ENCODE measurements around the gene THAP7. TPM values are rescaled to one million over a fixed set of nuclear protein-coding genes. Genes with fewer than 3 reads are reported as not detected.

THAP7 gene
- total RNA-seq, 1 experiment from 2014 or later: 24.6 TPM

- H3K27me3 Mint-ChIP-seq (ENCODE audit: low read depth): peaks cover 22% of the 10 kb centered on the region
- no peak overlapping the region for H2BK120ac ChIP-seq (ENCODE audit: low read depth, low read length, poor library complexity, severe bottlenecking)
- H3K23ac ChIP-seq (ENCODE audit: insufficient read length, low read depth, low read length): no peak overlapping the region
- no peak overlapping the region for H2BK5ac ChIP-seq (ENCODE audit: insufficient read length, low read length)
- H3K18ac ChIP-seq (ENCODE audit: insufficient read length, low read depth, low read length): no peak overlapping the region
- H4K91ac ChIP-seq (ENCODE audit: insufficient read length, low read depth, low read length): no peak overlapping the region
- H4K5ac ChIP-seq (ENCODE audit: insufficient read length, low read depth, low read length): no peak overlapping the region
- peak overlapping the region; percentile 71 to 86 for H3K4me3 Mint-ChIP-seq
- peaks cover 4% of the 10 kb centered on the region for H3K23me2 ChIP-seq (ENCODE audit: insufficient read length, low read depth, low read length, poor library complexity, severe bottlenecking)
- H3K14ac ChIP-seq (ENCODE audit: insufficient read depth, low read length): no peak overlapping the region; the same call in 1 of the 2 replicates
- WGBS (ENCODE audit: extremely low coverage, insufficient read length, low lambda C conversion rate): no CpG with 5 or more reads among the region's 27 CpGs
- no peaks in the 10 kb centered on the region for H3K27me3 ChIP-seq (ENCODE audit: insufficient read depth, low read length)
- H2BK20ac ChIP-seq (ENCODE audit: low read depth, low read length, poor library complexity, severe bottlenecking): no peak overlapping the region
- no peak overlapping the region for H2AK5ac ChIP-seq (ENCODE audit: insufficient read length, low read length)
- peaks cover 5 to 29% (median 28%) of the 10 kb centered on the region in 3 experiments; a peak in 6 of 7 replicates for H3K36me3 Mint-ChIP-seq (ENCODE audit: insufficient read depth in 1 of 3, low read depth in 3 of 3)
- H2BK15ac ChIP-seq (ENCODE audit: low read depth, low read length): no peak overlapping the region
- H3T11ph ChIP-seq (ENCODE audit: low read length): no peak overlapping the region
- no peaks in the 10 kb centered on the region for H3K9me3 ChIP-seq (ENCODE audit: control insufficient read depth, low read depth, low read length)
- peak; percentile 86 for DNase-seq
- H3K56ac ChIP-seq (ENCODE audit: insufficient read length, low read depth, low read length): no peak overlapping the region
- peak; percentile 60 for TF ChIP-seq CTCF (conservative IDR thresholded peaks at IDR 0.05)
- H3K4me2 ChIP-seq (ENCODE audit: insufficient read depth, insufficient read length, low read length): peak overlapping the region; percentile 23
- no peaks in the 10 kb centered on the region for H4K20me1 ChIP-seq (ENCODE audit: control insufficient read depth, insufficient read depth, insufficient read length)
- H3K4me1 ChIP-seq (ENCODE audit: insufficient read depth, low read length): no peaks in the 10 kb centered on the region
- no peaks in the 10 kb centered on the region for H3K79me2 ChIP-seq (ENCODE audit: insufficient read depth, low read length)
- no peak overlapping the region for H4K8ac ChIP-seq (replicated peaks; ENCODE audit: insufficient read length, low read depth, low read length)
- no peak overlapping the region for H3K27ac Mint-ChIP-seq
- H3K4me1 Mint-ChIP-seq: peaks cover 10 to 11% of the 10 kb centered on the region in 2 experiments
- H3K9ac ChIP-seq (ENCODE audit: extremely low read depth, insufficient read length, low read length): no peak overlapping the region
- H3K79me1 ChIP-seq (ENCODE audit: insufficient read depth, low read depth, low read length, poor library complexity, severe bottlenecking): no peaks in the 10 kb centered on the region
- H3K4ac ChIP-seq (ENCODE audit: low read depth, low read length): no peak overlapping the region
- H3K27ac ChIP-seq (ENCODE audit: insufficient read length, low read depth, low read length): no peak overlapping the region
- no peak overlapping the region for H2AFZ ChIP-seq (ENCODE audit: low read length)
- H2BK12ac ChIP-seq (ENCODE audit: insufficient read length, low read depth, low read length): no peak overlapping the region
- H3K9me3 Mint-ChIP-seq: no peaks in the 10 kb centered on the region
Observed at GRCh38 chr22:20956258-20957101, 45.4 kb downstream of the THAP7 start.

Data from H9 (cell line).